ENCODE measurements around the gene ENPP6. TPM values are rescaled to one million over a fixed set of nuclear protein-coding genes. Genes with fewer than 3 reads are reported as not detected.

ENPP6 gene
- total and polyA plus RNA-seq, 2 experiments from 2014 or later, result 0.11 TPM; not detected in 1

DNA sequence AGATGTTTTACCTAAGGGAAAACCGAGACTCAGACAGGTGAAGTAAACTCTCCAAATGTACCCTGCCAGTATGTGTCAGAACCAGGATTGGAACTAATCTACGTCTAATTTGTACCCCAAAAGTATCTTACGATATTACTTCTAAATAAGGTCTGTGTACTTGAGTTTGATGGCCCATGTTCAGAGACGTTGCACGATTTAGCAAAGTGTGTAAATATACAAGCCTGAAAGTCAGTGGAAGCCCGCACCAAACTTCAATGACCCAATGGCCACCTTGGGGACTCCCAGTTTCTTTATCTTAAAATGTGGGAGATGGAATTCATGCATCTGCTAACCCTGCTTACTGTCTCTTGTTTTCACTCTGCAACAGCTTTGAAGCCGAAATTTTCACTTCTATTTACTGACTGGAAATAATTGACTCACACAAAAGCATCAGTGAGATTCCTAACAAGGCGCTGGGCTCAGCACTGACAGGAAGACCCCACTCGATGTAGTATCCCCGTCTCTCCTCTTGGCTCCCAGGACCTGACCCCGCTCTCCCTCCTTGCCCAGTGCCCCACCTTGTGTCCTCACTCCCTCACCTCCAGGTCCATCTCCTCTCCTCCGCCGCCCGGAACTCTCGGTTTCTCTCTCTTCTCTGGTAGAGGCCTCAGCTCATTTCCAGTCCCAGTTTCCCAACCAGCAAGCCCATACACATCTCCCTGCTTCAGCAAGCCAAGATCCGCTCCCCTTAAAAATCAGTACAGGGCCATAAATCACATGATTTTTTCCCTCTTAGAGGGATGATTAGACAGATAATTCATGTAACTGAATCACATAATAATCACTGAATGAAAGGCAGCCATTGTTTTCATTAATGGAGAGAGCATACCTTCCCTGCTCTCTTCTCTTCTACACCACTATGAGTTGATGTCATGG, 42.8 kb downstream of the ENPP6 start (continued):
- TF ChIP-seq, protein P1, sequence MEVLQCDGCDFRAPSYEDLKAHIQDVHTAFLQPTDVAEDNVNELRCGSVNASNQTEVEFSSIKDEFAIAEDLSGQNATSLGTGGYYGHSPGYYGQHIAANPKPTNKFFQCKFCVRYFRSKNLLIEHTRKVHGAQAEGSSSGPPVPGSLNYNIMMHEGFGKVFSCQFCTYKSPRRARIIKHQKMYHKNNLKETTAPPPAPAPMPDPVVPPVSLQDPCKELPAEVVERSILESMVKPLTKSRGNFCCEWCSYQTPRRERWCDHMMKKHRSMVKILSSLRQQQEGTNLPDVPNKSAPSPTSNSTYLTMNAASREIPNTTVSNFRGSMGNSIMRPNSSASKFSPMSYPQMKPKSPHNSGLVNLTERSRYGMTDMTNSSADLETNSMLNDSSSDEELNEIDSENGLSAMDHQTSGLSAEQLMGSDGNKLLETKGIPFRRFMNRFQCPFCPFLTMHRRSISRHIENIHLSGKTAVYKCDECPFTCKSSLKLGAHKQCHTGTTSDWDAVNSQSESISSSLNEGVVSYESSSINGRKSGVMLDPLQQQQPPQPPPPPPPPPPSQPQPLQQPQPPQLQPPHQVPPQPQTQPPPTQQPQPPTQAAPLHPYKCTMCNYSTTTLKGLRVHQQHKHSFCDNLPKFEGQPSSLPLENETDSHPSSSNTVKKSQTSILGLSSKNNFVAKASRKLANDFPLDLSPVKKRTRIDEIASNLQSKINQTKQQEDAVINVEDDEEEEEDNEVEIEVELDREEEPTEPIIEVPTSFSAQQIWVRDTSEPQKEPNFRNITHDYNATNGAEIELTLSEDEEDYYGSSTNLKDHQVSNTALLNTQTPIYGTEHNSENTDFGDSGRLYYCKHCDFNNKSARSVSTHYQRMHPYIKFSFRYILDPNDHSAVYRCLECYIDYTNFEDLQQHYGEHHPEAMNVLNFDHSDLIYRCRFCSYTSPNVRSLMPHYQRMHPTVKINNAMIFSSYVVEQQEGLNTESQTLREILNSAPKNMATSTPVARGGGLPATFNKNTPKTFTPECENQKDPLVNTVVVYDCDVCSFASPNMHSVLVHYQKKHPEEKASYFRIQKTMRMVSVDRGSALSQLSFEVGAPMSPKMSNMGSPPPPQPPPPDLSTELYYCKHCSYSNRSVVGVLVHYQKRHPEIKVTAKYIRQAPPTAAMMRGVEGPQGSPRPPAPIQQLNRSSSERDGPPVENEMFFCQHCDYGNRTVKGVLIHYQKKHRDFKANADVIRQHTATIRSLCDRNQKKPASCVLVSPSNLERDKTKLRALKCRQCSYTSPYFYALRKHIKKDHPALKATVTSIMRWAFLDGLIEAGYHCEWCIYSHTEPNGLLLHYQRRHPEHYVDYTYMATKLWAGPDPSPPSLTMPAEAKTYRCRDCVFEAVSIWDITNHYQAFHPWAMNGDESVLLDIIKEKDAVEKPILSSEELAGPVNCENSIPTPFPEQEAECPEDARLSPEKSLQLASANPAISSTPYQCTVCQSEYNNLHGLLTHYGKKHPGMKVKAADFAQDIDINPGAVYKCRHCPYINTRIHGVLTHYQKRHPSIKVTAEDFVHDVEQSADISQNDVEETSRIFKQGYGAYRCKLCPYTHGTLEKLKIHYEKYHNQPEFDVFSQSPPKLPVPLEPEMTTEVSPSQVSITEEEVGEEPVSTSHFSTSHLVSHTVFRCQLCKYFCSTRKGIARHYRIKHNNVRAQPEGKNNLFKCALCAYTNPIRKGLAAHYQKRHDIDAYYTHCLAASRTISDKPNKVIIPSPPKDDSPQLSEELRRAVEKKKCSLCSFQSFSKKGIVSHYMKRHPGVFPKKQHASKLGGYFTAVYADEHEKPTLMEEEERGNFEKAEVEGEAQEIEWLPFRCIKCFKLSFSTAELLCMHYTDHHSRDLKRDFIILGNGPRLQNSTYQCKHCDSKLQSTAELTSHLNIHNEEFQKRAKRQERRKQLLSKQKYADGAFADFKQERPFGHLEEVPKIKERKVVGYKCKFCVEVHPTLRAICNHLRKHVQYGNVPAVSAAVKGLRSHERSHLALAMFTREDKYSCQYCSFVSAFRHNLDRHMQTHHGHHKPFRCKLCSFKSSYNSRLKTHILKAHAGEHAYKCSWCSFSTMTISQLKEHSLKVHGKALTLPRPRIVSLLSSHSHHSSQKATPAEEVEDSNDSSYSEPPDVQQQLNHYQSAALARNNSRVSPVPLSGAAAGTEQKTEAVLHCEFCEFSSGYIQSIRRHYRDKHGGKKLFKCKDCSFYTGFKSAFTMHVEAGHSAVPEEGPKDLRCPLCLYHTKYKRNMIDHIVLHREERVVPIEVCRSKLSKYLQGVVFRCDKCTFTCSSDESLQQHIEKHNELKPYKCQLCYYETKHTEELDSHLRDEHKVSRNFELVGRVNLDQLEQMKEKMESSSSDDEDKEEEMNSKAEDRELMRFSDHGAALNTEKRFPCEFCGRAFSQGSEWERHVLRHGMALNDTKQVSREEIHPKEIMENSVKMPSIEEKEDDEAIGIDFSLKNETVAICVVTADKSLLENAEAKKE (CRISPR knock-in tag; IDR thresholded peaks at IDR 0.05), result no peak
- TF ChIP-seq STAT1 (IDR thresholded peaks at IDR 0.05; ENCODE audit: unreplicated experiment), result no peak
- no peak for TF ChIP-seq EZH2 (IDR thresholded peaks at IDR 0.05; ENCODE audit: low read depth, unreplicated experiment)
- TF ChIP-seq POLR2AphosphoS5 (IDR thresholded peaks at IDR 0.05; ENCODE audit: low read depth), result no peak
- no peak for TF ChIP-seq ZNF114 (CRISPR knock-in tag; IDR thresholded peaks at IDR 0.05)
- TF ChIP-seq EZH2phosphoT487 (IDR thresholded peaks at IDR 0.05; ENCODE audit: unreplicated experiment), result no peak
- TF ChIP-seq, protein P2, sequence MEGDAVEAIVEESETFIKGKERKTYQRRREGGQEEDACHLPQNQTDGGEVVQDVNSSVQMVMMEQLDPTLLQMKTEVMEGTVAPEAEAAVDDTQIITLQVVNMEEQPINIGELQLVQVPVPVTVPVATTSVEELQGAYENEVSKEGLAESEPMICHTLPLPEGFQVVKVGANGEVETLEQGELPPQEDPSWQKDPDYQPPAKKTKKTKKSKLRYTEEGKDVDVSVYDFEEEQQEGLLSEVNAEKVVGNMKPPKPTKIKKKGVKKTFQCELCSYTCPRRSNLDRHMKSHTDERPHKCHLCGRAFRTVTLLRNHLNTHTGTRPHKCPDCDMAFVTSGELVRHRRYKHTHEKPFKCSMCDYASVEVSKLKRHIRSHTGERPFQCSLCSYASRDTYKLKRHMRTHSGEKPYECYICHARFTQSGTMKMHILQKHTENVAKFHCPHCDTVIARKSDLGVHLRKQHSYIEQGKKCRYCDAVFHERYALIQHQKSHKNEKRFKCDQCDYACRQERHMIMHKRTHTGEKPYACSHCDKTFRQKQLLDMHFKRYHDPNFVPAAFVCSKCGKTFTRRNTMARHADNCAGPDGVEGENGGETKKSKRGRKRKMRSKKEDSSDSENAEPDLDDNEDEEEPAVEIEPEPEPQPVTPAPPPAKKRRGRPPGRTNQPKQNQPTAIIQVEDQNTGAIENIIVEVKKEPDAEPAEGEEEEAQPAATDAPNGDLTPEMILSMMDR (conservative IDR thresholded peaks at IDR 0.05; ENCODE audit: low read depth in 2 of 2), result no peak
- TF ChIP-seq JUNB (IDR thresholded peaks at IDR 0.05; ENCODE audit: unreplicated experiment), result no peak
- no peak for TF ChIP-seq NANOG (IDR thresholded peaks at IDR 0.05; ENCODE audit: borderline replicate concordance)
- no peak for TF ChIP-seq ZNF331 (CRISPR knock-in tag; IDR thresholded peaks at IDR 0.05; ENCODE audit: low read depth)
- no peak for TF ChIP-seq CREB1 (CRISPR knock-in tag; IDR thresholded peaks at IDR 0.05; ENCODE audit: low read depth)
- TF ChIP-seq, protein P3, sequence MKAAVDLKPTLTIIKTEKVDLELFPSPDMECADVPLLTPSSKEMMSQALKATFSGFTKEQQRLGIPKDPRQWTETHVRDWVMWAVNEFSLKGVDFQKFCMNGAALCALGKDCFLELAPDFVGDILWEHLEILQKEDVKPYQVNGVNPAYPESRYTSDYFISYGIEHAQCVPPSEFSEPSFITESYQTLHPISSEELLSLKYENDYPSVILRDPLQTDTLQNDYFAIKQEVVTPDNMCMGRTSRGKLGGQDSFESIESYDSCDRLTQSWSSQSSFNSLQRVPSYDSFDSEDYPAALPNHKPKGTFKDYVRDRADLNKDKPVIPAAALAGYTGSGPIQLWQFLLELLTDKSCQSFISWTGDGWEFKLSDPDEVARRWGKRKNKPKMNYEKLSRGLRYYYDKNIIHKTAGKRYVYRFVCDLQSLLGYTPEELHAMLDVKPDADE (IDR thresholded peaks at IDR 0.05), result no peak
